ENCODE data around the gene PPIP5K1. TPM values are rescaled to one million over a fixed set of nuclear protein-coding genes. Genes with fewer than 3 reads are reported as not detected.
"Not testable (repeated sequence)": the region's sequence is repeated elsewhere in the genome, so short reads cannot be mapped to it uniquely, and the experiment has no call there.

PPIP5K1 gene
- total RNA-seq, 1 experiment from 2014 or later, result 62.4 TPM

DNA sequence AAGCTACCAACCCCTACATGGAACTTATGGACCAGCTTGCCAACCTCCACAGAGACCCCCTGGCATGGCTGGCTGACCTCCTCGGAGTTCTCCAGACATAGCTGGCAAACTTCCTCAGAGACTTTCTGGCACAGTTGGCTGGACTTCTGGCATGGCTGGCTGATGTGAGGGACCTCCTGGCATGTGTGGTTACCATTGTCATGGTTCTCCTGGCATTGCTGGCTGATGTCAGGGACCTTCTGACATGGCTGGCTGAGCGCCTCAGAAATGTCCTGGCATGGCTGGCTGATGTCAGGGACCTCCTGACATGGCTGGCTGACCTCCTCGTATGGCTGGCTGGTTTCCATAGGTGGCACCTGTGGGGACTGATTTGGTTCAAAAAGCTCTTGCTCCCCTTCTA, 55.1 kb downstream of the PPIP5K1 start:
- CTCF ChIA-PET, result no interaction called here

DNA sequence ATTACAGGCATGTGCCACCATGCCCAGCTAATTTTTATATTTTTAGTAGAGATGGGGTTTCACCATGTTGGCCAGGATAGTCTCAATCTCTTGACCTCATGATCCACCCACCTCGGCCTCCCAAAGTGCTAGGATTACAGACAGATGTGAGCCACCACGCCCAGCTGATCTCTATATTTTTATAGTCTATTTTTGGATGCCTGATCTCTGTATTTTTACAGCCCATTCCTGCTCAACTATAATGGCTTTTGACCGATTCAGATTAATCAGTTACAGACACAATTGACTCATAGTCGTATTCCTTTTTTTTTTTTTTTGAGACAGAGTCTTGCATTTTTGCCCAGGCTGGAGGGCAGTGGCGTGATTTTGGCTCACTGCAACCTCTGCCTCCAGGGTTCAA, 57.2 kb downstream of the PPIP5K1 start:
- DNase-seq (ENCODE audit: low read depth, low spot score); H3K79me2 ChIP-seq (ENCODE audit: insufficient read depth, low read length); H3K4me3 ChIP-seq (replicated peaks in 1 of 2; ENCODE audit: low read depth in 1 of 2, low read length in 2 of 2); H3K4me1 ChIP-seq (ENCODE audit: control insufficient read depth in 1 of 2, insufficient read depth in 2 of 2, low read length in 2 of 2); H3K36me3 ChIP-seq (ENCODE audit: control insufficient read depth in 1 of 2, insufficient read depth in 2 of 2, low read length in 2 of 2); ATAC-seq; H2AFZ ChIP-seq (ENCODE audit: low read depth, low read length, poor library complexity, severe bottlenecking); RAD21 ChIA-PET (ENCODE audit: low non-redundant PET in 1 of 2, low total read pairs in 2 of 2, uncharacterized antibody in 2 of 2, unreplicated experiment in 2 of 2); H3K27me3 ChIP-seq (ENCODE audit: insufficient read depth, low read length); H3K9me2 ChIP-seq (ENCODE audit: insufficient read depth); H3K9me3 ChIP-seq (ENCODE audit: control insufficient read depth in 1 of 2, insufficient read depth in 1 of 2, low read depth in 1 of 2, low read length in 2 of 2); H4K20me1 ChIP-seq (ENCODE audit: insufficient read depth); CTCF ChIA-PET; POLR2A ChIA-PET; BruUV-seq (replicated peaks); H3K27ac ChIP-seq (ENCODE audit: low read depth, low read length); H3K9ac ChIP-seq (ENCODE audit: low read length); intact Hi-C loops (cut with micrococcal nuclease); H3K4me2 ChIP-seq (ENCODE audit: low read length): not testable (repeated sequence)

More for the DNA sequence above, 55.1 kb downstream of the PPIP5K1 start:
- Histone ChIP-seq H3K27me3 (ENCODE audit: insufficient read depth, low read length) (no peaks in the 10 kb centered on the region), H3K9me3 (ENCODE audit: control insufficient read depth in 1 of 2, insufficient read depth in 1 of 2, low read depth in 1 of 2, low read length in 2 of 2) (no peaks in the 10 kb centered on the region), H3K79me2 (ENCODE audit: insufficient read depth, low read length) (no peaks in the 10 kb centered on the region), H3K9ac (ENCODE audit: low read length) (no peak overlapping the region), H2AFZ (ENCODE audit: low read depth, low read length, poor library complexity, severe bottlenecking) (no peak overlapping the region), H4K20me1 (ENCODE audit: insufficient read depth) (no peaks in the 10 kb centered on the region), H3K36me3 (ENCODE audit: control insufficient read depth in 1 of 2, insufficient read depth in 2 of 2, low read length in 2 of 2) (peaks cover 2 to 5% of the 10 kb centered on the region in 2 experiments; a peak in 2 of 4 replicates), H3K27ac (ENCODE audit: low read depth, low read length) (no peak overlapping the region), H3K4me2 (ENCODE audit: low read length) (no peak overlapping the region), H3K4me3 (replicated peaks in 1 of 2; ENCODE audit: low read depth in 1 of 2, low read length in 2 of 2) (no peak overlapping the region), H3K9me2 (ENCODE audit: insufficient read depth) (no peaks in the 10 kb centered on the region), H3K4me1 (ENCODE audit: control insufficient read depth in 1 of 2, insufficient read depth in 2 of 2, low read length in 2 of 2) (no peaks in the 10 kb centered on the region)
- POLR2A ChIA-PET, result no interaction called here
- ATAC-seq, result no peak
- no TSS peak for BruUV-seq (replicated peaks)
- intact Hi-C loops (cut with micrococcal nuclease), result no loop called here
- RAD21 ChIA-PET (ENCODE audit: low non-redundant PET in 1 of 2, low total read pairs in 2 of 2, uncharacterized antibody in 2 of 2, unreplicated experiment in 2 of 2), result no interaction called here
- no peak for TF ChIP-seq CBX3 (IDR thresholded peaks at IDR 0.05; ENCODE audit: low read depth)
- TF ChIP-seq ELF1 (IDR thresholded peaks at IDR 0.05; ENCODE audit: borderline replicate concordance, low read depth), result no peak
- no peak for TF ChIP-seq SIN3A (IDR thresholded peaks at IDR 0.05; ENCODE audit: low read depth)
- no peak for TF ChIP-seq EZH2 (IDR thresholded peaks at IDR 0.05)
- TF ChIP-seq ZNF274 (IDR thresholded peaks at IDR 0.05; ENCODE audit: low read depth, low read length), result no peak
- TF ChIP-seq EZH2phosphoT487 (IDR thresholded peaks at IDR 0.05; ENCODE audit: borderline replicate concordance), result no peak
- TF ChIP-seq SRF (IDR thresholded peaks at IDR 0.05; ENCODE audit: low read depth), result no peak
- no peak for TF ChIP-seq YY1 (IDR thresholded peaks at IDR 0.05; ENCODE audit: extremely low read depth, insufficient replicate concordance, low read depth, low read length)
- no peak for DNase-seq (ENCODE audit: low read depth, low spot score)
